KOPT-K1 (cell line): ENCODE results near the gene GMPPB.

Experiments used
- H3K27ac ChIP-seq: fragments of 200-600 bp; sonication (generic); 2 replicates; pipeline ENCODE4 v1.5.1; 2016; ENCODE audit warnings: antibody characterized with exemption, mild to moderate bottlenecking, low read depth, low read length; ENCODE audit not compliant: poor library complexity, severe bottlenecking
- H3K36me3 ChIP-seq: fragments of 200-600 bp; sonication (generic); 2 replicates; pipeline ENCODE4 v1.5.1; 2017; ENCODE audit warnings: antibody characterized with exemption, mild to moderate bottlenecking, low read length, moderate library complexity; ENCODE audit not compliant: insufficient read depth
- H3K9me3 ChIP-seq: fragments of 200-600 bp; sonication (generic); 2 replicates; pipeline ENCODE4 v1.5.1; 2017; ENCODE audit warnings: antibody characterized with exemption, low read length, mild to moderate bottlenecking; ENCODE audit not compliant: insufficient read depth, poor library complexity, severe bottlenecking

The GMPPB gene

DNA sequence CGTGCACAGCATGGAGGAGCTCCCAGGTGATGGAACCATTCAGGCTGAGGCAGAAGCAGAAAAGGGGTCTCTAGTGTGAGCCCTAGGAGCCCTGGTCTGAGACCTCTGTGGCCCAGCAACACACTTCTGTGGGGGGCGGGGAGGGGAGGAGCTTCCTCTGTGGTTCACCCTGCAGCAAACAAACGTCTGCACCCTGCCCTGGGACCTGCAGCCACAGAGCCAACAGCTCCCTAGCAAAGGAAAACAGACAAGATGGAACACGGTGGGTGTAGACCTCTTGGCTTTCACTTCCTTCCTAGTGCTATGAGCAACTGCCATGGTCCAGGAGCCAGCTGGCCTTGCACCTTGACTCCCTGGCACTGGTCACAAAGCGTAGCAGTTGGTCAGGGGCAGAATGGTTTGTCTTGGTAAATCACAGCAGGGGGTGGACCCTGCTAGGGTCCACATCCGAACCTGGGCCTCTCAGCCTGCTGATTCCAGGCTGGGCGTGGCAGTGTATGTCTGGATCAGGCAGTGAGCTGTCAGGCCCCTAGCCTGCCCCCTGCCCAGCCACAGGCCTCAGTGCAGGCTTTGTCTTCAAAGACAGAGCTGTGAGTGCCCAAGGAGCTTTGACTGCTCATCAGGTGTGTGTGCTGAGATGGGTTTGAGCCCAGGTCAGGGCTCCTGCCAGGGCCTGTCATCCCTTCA lies 11.0 kb downstream of the GMPPB start:
- H3K36me3 ChIP-seq = peaks cover 31% of the 10 kb centered on the region
- H3K9me3 ChIP-seq = no peaks in the 10 kb centered on the region
- H3K27ac ChIP-seq = peak overlapping the region; percentile 70

GRCh38 chr3:49712166-49712565 lies 11.6 kb downstream of the GMPPB start:
- Histone ChIP-seq H3K9me3 (no peaks in the 10 kb centered on the region), H3K27ac (peak overlapping the region; percentile 70), H3K36me3 (peaks cover 28% of the 10 kb centered on the region)

DNA sequence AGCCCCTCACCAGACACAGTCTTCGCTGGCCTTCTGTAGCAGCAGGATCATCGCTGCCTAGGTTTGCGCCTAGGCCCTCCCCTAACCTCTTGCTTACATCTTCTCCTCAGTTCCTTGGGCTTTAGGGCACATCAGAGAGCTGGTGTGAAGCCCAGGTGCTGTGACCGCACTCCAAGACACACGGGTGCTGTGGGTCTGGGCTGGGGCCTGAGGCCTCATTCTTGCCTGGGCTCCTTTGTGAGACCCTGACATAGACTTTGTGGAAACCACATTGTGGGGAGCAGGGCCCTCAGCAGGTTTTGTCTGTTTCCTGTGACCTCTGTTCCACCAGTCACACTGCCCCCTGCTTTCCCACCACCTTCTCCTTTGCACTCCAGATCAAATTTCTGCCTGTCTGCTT lies 12.3 kb downstream of the GMPPB start:
- H3K9me3 ChIP-seq = no peaks in the 10 kb centered on the region
- peak overlapping the region; percentile 70 for H3K27ac ChIP-seq
- H3K36me3 ChIP-seq = peaks cover 29% of the 10 kb centered on the region

GRCh38 chr3:49709852-49710251 lies 13.9 kb downstream of the GMPPB start:
- Histone ChIP-seq H3K27ac (no peak overlapping the region), H3K36me3 (peaks cover 31% of the 10 kb centered on the region), H3K9me3 (no peaks in the 10 kb centered on the region)

DNA sequence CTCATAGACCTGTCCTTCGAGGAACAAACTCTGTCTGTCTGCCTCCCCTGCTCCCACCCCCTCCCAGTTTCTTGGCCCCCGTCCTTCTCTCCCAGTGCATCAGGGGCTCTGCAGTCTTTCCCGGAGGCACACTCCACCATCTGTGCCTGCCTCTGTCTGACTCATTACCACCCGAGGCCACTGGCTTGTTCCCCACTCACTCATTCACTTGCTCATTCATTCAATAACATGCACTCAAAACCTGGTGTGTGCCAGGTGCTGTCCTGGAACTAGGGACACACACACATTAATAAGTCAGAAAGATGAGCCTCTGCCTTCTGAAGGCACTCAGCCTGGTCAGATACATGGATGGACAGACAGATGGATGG lies 16.7 kb downstream of the GMPPB start:
- Histone ChIP-seq H3K9me3 (no peaks in the 10 kb centered on the region), H3K36me3 (peaks cover 53% of the 10 kb centered on the region), H3K27ac (no peak overlapping the region)

GRCh38 chr3:49706456-49707112 lies 17.2 kb downstream of the GMPPB start:
- Histone ChIP-seq H3K9me3 (no peaks in the 10 kb centered on the region), H3K36me3 (peaks cover 58% of the 10 kb centered on the region), H3K27ac (no peak overlapping the region)

GRCh38 chr3:49705390-49705960 lies 18.3 kb downstream of the GMPPB start:
- Histone ChIP-seq H3K9me3 (no peaks in the 10 kb centered on the region), H3K27ac (no peak overlapping the region), H3K36me3 (peaks cover 69% of the 10 kb centered on the region)

DNA sequence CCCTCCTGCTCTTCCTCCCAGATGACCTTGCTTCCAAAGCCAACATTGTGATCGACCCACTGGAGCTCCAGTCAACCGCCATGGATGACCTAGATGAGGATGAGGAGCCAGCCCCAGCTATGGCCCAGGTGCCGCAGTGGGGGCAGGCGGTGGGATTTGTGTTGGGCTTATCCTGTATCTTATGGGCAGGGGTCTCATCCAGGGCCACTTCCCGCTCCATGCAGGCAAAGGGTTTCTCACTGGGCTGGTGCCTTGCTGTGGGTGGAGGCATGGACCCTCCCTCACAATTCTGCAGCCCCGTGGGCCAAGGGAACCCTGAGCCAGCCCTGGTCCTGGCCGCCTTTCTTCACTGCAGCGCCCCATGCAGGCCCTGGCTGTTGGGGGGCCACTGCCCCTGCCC lies 19.1 kb downstream of the GMPPB start:
- no peaks in the 10 kb centered on the region for H3K9me3 ChIP-seq
- H3K36me3 ChIP-seq = peaks cover 78% of the 10 kb centered on the region
- H3K27ac ChIP-seq = no peak overlapping the region

DNA sequence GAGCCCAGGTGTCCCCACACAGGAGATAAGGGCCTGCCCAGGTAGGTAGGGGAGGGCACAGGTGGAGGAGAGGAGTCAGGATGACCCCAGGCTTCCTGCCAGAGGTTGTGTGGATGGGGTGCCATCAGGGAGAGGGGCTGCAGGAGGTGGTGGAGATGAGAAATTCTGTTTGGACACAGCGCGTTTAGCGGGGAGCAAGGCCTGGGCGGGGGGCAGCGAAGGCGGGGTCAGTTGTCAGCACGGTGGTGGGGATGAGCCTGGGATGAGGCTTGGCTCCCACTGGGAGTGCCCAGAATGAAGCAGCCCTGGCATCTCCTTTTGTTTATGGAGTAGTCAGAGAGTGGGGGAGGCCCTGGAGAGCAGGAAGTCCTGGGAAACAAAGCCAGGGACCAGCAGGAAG lies 19.8 kb downstream of the GMPPB start:
- Histone ChIP-seq H3K36me3 (peaks cover 82% of the 10 kb centered on the region), H3K9me3 (no peaks in the 10 kb centered on the region), H3K27ac (no peak overlapping the region)

DNA sequence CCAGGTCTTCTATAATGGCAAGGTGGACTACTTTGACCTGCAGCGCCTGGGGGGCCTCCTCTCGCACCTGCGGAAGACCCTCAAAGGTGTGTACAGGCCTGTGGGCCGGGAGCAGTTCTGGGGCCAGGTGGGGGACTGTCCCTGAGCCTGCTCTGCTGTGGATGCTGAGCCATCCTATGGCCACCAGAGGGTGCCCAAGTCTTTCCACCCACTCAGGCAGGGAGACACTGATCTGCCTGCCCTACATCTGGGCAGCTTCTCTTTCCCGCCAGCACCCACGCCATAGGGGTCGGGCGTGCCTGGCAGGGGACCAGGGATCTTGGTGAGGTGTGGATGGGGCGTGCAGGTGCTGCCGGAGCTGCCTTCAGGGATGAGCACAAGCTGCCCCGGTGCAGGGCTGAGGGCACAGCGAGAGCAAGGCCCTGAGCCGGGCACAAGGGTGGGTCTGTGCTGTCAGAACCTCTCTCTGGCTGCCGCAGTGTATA lies 20.3 kb downstream of the GMPPB start:
- Histone ChIP-seq H3K27ac (no peak overlapping the region), H3K36me3 (peaks cover 80% of the 10 kb centered on the region), H3K9me3 (no peaks in the 10 kb centered on the region)

GRCh38 chr3:49702672-49703071 lies 21.1 kb downstream of the GMPPB start:
- no peak overlapping the region for H3K27ac ChIP-seq
- peaks cover 83% of the 10 kb centered on the region; the same call in 1 of the 2 replicates for H3K36me3 ChIP-seq
- no peaks in the 10 kb centered on the region for H3K9me3 ChIP-seq

DNA sequence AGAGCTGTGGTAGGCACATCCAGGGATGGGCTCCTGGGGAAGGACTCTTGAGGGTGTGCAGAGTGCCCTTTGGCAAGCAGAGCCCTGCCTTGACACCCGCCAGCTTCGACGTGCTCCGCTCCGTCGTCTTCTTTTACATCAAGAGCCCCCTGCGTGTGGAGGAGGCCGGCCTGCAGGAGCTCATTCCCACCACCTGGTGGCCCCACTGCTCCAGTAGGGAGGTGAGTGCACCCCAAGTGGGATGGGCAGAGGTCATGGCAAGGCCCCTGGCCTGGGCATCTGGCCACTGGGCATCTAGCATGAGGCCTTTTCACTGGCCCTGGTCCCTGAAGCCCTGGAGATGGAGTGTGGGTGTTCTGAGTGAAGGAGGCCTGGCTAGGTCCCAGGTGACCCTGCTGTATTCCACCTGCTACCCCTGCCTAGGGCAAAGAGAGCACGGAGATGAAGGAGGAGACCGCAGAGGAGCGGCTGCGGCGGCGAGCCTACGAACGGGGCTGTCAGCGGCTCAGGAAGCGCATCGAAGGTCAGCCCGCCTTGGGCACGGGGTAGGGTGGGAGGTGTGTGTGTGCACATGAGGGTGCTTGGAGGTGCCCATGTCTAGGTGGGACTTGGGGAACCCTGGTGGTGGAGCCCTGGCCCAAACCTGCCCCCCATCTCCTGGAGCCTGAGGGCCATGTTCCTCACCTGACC lies 22.2 kb downstream of the GMPPB start:
- H3K9me3 ChIP-seq = no peaks in the 10 kb centered on the region
- H3K27ac ChIP-seq = no peak overlapping the region
- H3K36me3 ChIP-seq = peaks cover 77% of the 10 kb centered on the region; the same call in 1 of the 2 replicates

DNA sequence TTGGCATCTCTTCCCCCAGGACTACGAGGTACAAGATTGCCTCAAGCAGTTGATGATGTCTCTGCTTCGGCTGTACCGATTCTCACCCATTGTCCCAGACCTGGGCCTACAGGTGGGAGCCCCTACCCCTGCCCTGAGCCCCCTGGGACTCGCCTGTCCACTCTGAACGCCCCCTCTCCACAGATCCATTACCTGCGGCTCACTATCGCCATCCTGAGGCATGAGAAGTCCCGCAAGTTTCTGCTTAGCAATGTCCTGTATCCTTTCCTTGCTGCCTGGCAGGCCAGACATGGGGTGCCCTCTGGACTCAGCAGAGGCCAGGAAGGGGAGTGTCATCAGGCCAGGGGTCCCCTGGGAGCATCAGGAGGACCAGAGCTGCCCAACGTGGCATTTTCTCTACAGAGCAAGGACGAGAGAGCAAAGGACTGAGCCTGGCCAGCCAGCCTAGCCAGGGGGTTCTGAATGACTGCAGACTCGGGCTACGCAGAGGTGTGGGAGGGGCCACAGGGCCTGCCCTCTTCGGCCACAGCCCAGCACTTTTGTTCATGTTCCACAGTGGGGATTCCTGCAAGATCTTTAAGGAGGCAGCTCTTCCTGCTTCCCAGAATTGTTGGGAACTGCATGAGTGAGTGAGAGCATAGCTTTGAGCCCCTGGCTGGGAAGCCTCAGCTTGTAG lies 23.2 kb downstream of the GMPPB start:
- H3K36me3 ChIP-seq = peaks cover 69% of the 10 kb centered on the region; the same call in 1 of the 2 replicates
- no peaks in the 10 kb centered on the region for H3K9me3 ChIP-seq

DNA sequence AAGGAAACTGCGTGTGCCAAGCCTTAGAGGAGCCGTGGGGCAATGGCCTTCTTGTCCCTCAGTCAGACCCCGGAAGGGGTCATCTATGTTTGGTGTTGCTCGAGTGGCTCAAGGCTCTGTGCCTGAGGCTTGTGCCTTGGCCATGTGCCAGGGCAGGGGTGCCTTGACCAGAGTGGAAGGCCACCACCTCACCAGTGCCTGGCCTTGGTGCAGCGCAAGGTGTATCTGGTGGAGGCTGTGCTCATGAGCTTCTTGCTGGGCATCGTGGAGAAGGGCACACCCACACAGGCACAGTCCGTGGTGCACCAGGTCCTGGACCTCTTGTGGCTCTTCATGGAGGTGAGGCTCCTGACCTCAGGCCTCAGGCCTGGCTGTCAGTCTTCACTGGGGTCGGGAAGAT lies 23.7 kb downstream of the GMPPB start:
- H3K36me3 ChIP-seq = peaks cover 63% of the 10 kb centered on the region; the same call in 1 of the 2 replicates
- no peaks in the 10 kb centered on the region for H3K9me3 ChIP-seq
- H3K27ac ChIP-seq = no peak overlapping the region

More for the DNA sequence above, 23.2 kb downstream of the GMPPB start:
- no peak overlapping the region for H3K27ac ChIP-seq
